ENCODE measurements around the gene CDH4.

CDH4 gene

DNA sequence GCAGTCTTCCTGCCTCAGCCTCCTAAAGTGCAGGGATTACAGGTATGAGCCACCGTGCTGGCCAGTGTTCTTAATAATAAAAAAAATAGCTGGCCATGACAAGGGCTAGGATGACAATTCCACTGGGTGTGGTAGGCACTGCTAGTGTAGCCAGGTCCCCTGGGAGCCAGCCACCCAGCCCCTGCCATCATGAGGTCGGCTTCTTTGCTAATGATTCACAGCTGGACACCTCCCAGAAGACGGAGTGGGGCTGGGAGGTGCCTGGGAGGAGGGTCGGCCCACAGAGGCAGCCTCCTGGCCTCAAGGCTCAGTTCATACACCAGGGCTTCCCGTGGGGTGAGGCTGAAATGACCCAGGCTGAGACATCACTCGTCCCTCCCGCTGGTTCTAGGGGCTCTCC lies 583.2 kb downstream of the CDH4 start:
- Histone ChIP-seq H3K27ac (ENCODE audit: extremely low read depth, low read depth, low read length) (no peak overlapping the region), H3K4me1 (ENCODE audit: control insufficient read depth, insufficient read depth, low read length) (no peaks in the 10 kb centered on the region), H3K9me3 (ENCODE audit: control insufficient read depth, insufficient read depth, low read depth, low read length) (no peaks in the 10 kb centered on the region), H3K36me3 (ENCODE audit: control insufficient read depth in 2 of 2, insufficient read depth in 1 of 2, low read length in 2 of 2) (no peaks in the 10 kb centered on the region), H3K4me3 (ENCODE audit: low read depth, low read length) (no peak overlapping the region)
- ChIA-PET CTCF (no interaction called here), POLR2A (no interaction called here)
- TF ChIP-seq ZIC2 (tag by site-specific recombination; IDR thresholded peaks at IDR 0.05) = peak; percentile 45; the same call in 1 of the 2 replicates
- TF ChIP-seq, protein P1, sequence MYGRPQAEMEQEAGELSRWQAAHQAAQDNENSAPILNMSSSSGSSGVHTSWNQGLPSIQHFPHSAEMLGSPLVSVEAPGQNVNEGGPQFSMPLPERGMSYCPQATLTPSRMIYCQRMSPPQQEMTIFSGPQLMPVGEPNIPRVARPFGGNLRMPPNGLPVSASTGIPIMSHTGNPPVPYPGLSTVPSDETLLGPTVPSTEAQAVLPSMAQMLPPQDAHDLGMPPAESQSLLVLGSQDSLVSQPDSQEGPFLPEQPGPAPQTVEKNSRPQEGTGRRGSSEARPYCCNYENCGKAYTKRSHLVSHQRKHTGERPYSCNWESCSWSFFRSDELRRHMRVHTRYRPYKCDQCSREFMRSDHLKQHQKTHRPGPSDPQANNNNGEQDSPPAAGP (tag by site-specific recombination; IDR thresholded peaks at IDR 0.05) = 0 out of 2 replicates have a peak, but pooled peaks have one; percentile 24
- no peak for TF ChIP-seq ZNF112 (tag by site-specific recombination; IDR thresholded peaks at IDR 0.05)

DNA sequence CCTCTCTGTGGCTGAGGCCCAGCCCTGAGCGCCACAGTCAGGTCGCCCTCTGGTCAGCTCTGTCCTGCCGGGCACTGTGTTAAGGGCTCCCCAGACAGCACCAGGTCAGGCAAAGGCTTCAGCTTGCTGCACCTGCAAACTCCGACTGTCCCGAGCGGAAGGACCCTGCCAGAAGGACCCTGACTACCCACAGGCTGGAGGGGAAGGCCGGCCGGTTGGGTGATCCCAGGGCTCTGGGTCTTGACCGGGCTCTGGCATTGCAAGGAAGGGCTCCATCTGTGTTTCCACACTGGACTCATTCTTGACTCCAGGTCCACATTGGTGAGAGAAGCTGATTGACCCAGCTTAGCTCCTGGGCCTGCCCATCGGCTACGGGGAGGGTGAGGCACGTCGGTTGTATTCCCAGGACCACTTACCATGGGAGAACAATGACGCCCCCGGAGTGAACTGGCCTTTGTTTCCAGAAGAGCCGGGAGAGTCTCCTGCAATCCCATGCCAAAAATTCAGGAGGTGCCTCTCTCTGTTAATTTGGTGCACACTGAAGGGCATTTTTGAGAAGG lies 583.8 kb downstream of the CDH4 start:
- CTCF ChIA-PET = no interaction called here
- no peaks in the 10 kb centered on the region for H3K4me1 ChIP-seq (ENCODE audit: control insufficient read depth, insufficient read depth, low read length)
- H3K36me3 ChIP-seq (ENCODE audit: control insufficient read depth in 2 of 2, insufficient read depth in 1 of 2, low read length in 2 of 2) = no peaks in the 10 kb centered on the region
- no peak overlapping the region for H3K27ac ChIP-seq (ENCODE audit: extremely low read depth, low read depth, low read length)
- POLR2A ChIA-PET = no interaction called here
- H3K4me3 ChIP-seq (ENCODE audit: low read depth, low read length) = no peak overlapping the region
- H3K9me3 ChIP-seq (ENCODE audit: control insufficient read depth, insufficient read depth, low read depth, low read length) = no peaks in the 10 kb centered on the region
- TF ChIP-seq SALL2 (tag by site-specific recombination; IDR thresholded peaks at IDR 0.05; ENCODE audit: borderline replicate concordance) (no peak), ZNF221 (tag by site-specific recombination; IDR thresholded peaks at IDR 0.05; ENCODE audit: borderline replicate concordance) (no peak), HOXD13 (CRISPR knock-in tag; IDR thresholded peaks at IDR 0.05; ENCODE audit: borderline replicate concordance) (no peak), ZNF302 (tag by site-specific recombination; IDR thresholded peaks at IDR 0.05; ENCODE audit: low read depth) (no peak), ZNF138 (tag by site-specific recombination; IDR thresholded peaks at IDR 0.05; ENCODE audit: borderline replicate concordance) (no peak), ZNF214 (tag by site-specific recombination; IDR thresholded peaks at IDR 0.05; ENCODE audit: borderline replicate concordance) (no peak), ZFP37 (tag by site-specific recombination; IDR thresholded peaks at IDR 0.05) (no peak), ZNF16 (tag by site-specific recombination; IDR thresholded peaks at IDR 0.05; ENCODE audit: low read depth) (no peak), SCRT2 (tag by site-specific recombination; IDR thresholded peaks at IDR 0.05) (no peak), ZNF404 (tag by site-specific recombination; IDR thresholded peaks at IDR 0.05) (no peak), ZNF341 (tag by site-specific recombination; IDR thresholded peaks at IDR 0.05; ENCODE audit: low read depth) (no peak), ZNF585B (tag by site-specific recombination; IDR thresholded peaks at IDR 0.05) (no peak), ZNF416 (tag by site-specific recombination; IDR thresholded peaks at IDR 0.05) (no peak), OVOL3 (tag by site-specific recombination; IDR thresholded peaks at IDR 0.05) (no peak), TCF7L2 (IDR thresholded peaks at IDR 0.05; ENCODE audit: borderline replicate concordance, low read depth, low read length) (no peak), ZBTB7A (tag by site-specific recombination; IDR thresholded peaks at IDR 0.05; ENCODE audit: low read depth) (no peak), ZNF157 (tag by site-specific recombination; IDR thresholded peaks at IDR 0.05) (no peak), ZNF548 (tag by site-specific recombination; IDR thresholded peaks at IDR 0.05) (no peak)
- TF ChIP-seq, protein P2, sequence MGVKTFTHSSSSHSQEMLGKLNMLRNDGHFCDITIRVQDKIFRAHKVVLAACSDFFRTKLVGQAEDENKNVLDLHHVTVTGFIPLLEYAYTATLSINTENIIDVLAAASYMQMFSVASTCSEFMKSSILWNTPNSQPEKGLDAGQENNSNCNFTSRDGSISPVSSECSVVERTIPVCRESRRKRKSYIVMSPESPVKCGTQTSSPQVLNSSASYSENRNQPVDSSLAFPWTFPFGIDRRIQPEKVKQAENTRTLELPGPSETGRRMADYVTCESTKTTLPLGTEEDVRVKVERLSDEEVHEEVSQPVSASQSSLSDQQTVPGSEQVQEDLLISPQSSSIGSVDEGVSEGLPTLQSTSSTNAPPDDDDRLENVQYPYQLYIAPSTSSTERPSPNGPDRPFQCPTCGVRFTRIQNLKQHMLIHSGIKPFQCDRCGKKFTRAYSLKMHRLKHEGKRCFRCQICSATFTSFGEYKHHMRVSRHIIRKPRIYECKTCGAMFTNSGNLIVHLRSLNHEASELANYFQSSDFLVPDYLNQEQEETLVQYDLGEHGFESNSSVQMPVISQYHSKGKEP (tag by site-specific recombination; IDR thresholded peaks at IDR 0.05) = no peak
- TF ChIP-seq, protein P3, sequence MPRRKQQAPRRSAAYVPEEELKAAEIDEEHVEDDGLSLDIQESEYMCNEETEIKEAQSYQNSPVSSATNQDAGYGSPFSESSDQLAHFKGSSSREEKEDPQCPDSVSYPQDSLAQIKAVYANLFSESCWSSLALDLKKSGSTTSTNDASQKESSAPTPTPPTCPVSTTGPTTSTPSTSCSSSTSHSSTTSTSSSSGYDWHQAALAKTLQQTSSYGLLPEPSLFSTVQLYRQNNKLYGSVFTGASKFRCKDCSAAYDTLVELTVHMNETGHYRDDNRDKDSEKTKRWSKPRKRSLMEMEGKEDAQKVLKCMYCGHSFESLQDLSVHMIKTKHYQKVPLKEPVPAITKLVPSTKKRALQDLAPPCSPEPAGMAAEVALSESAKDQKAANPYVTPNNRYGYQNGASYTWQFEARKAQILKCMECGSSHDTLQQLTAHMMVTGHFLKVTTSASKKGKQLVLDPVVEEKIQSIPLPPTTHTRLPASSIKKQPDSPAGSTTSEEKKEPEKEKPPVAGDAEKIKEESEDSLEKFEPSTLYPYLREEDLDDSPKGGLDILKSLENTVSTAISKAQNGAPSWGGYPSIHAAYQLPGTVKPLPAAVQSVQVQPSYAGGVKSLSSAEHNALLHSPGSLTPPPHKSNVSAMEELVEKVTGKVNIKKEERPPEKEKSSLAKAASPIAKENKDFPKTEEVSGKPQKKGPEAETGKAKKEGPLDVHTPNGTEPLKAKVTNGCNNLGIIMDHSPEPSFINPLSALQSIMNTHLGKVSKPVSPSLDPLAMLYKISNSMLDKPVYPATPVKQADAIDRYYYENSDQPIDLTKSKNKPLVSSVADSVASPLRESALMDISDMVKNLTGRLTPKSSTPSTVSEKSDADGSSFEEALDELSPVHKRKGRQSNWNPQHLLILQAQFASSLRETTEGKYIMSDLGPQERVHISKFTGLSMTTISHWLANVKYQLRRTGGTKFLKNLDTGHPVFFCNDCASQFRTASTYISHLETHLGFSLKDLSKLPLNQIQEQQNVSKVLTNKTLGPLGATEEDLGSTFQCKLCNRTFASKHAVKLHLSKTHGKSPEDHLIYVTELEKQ (tag by site-specific recombination; IDR thresholded peaks at IDR 0.05; ENCODE audit: borderline replicate concordance) = no peak
